HL-60 (cell line): Measurements from ENCODE around the gene NCKAP5L.

Experiments used
- DNase-seq, 2 experiments: peaks; one replicate each; pipeline ENCODE4 v3.0.0-alpha.2; 2010 to 2020; ENCODE audit warnings: low read depth in 1 of 2, low spot score in 1 of 2
- H3K27ac ChIP-seq: fragments of 250-450 bp; sonication (Bioruptor Pico); replicated peaks from 2 replicates; pipeline ENCODE4 v1.5.1; 2020; ENCODE audit warnings: mild to moderate bottlenecking, moderate library complexity
- H3K27me3 ChIP-seq: fragments of 250-450 bp; sonication (Bioruptor Pico); 2 replicates; pipeline ENCODE4 v1.5.1; 2021; ENCODE audit warnings: mild to moderate bottlenecking, moderate library complexity; ENCODE audit not compliant: insufficient read depth, poor library complexity, severe bottlenecking
- H3K4me3 ChIP-seq: replicated peaks from 2 replicates; pipeline ENCODE4 v1.5.1; 2011; ENCODE audit warnings: mild to moderate bottlenecking, control low read depth, low read length; ENCODE audit not compliant: insufficient read depth
- CTCF ChIP-seq: IDR thresholded peaks from one replicate; pipeline ENCODE4 v1.5.1; 2011; ENCODE audit warnings: low read length, control low read depth, inconsistent platforms; ENCODE audit not compliant: insufficient read depth
- GABPA ChIP-seq: IDR thresholded peaks from 2 replicates; pipeline ENCODE4 v1.6.1; 2012; ENCODE audit warnings: low read depth
- POLR2AphosphoS5 ChIP-seq: IDR thresholded peaks from 2 replicates; pipeline ENCODE4 v1.6.1; 2012; ENCODE audit warnings: low read depth
- REST ChIP-seq: IDR thresholded peaks from 2 replicates; pipeline ENCODE4 v1.6.1; 2012; ENCODE audit warnings: low read depth; ENCODE audit not compliant: insufficient replicate concordance
- SPI1 ChIP-seq: IDR thresholded peaks from 2 replicates; pipeline ENCODE4 v1.6.1; 2012; ENCODE audit warnings: low read depth, mild to moderate bottlenecking, borderline replicate concordance

The NCKAP5L gene

DNA sequence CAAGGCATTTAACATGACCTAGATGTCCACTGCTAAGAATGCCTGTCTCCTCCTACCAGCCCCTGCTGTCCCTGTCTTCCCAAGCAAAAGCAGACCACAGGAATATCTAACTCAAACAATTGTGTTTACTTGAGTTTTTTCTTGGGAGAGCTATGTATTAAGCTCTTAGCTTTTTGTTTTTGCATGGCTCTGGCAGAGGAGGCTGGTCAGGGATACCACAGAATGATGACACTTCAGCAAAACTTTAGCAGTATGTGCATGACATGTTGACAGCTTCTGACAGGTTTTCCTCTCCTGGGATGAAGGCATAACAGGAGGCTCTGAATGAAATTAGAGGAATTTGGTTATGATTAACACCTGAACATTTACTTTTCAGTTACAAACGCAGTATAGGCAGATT, 79.9 kb downstream of the NCKAP5L start:
- Histone ChIP-seq H3K27me3 (no peaks in the 10 kb centered on the region), H3K27ac (no peak overlapping the region), H3K4me3 (no peak overlapping the region)
- TF ChIP-seq CTCF, result no peak
- no peak for TF ChIP-seq REST
- TF ChIP-seq SPI1, result no peak
- TF ChIP-seq GABPA, result no peak
- TF ChIP-seq POLR2AphosphoS5, result no peak
- DNase-seq, result no peak

- no peak overlapping the region for H3K4me3 ChIP-seq
- DNase-seq, result no peak
- H3K27ac ChIP-seq, result no peak overlapping the region
- no peaks in the 10 kb centered on the region for H3K27me3 ChIP-seq
- TF ChIP-seq POLR2AphosphoS5 (no peak), GABPA (no peak), REST (no peak), CTCF (no peak), SPI1 (no peak)
These were observed 83.8 kb downstream of the NCKAP5L start for GRCh38 chr12:49744363-49744885.

DNA sequence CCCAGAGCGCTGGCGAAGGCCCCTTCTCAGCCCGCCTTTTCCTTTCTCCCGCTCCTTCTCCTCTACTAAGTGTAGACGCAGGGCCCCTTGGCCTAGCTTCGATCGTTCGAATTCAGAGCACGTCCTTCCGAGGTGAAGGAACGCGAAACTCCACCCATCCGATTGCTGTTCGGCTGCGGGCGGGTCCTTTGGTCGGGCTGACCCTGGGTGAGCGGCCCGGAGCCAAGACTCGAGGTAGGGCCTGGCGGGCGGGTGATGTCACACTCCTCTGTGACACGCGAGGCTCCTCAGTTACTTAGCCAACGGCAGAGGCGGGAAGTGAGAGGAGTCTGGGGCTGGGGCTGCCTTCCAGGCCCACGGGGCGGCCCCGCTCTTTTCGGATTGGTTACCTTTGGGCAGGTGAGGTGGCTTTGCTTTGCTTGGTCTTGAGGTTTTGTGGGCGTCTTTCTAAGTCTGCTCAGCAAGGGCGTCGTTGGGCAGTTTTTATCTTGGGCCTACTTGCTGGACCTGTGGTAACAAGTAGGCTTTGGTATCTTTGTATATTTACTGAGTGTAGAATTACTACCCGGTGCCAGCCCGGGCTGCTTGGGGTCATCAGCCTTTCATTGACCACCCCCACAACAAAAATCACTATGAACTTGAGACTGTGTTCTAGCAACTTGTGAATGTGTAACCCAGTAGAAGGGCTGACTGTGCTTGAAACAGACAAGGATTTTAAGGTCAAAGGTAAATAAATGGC, 86.2 kb downstream of the NCKAP5L start:
- peak; percentile 76 to 91 for DNase-seq
- TF ChIP-seq SPI1, result peak; percentile 25; the same call in 1 of the 2 replicates
- no peak for TF ChIP-seq POLR2AphosphoS5
- peak overlapping the region; percentile 58 for H3K4me3 ChIP-seq
- peak overlapping the region; percentile 91 for H3K27ac ChIP-seq
- no peaks in the 10 kb centered on the region for H3K27me3 ChIP-seq
